SH-SY5Y (cell line): ENCODE measurements around the gene RPS15.

Source experiments
- GATA2 ChIP-seq: IDR thresholded peaks from 2 replicates; pipeline ENCODE4 v1.6.1; 2011; ENCODE audit warnings: mild to moderate bottlenecking, low read depth, low read length
- GATA3 ChIP-seq: IDR thresholded peaks from 2 replicates; pipeline ENCODE4 v1.6.1; 2011; ENCODE audit warnings: low read depth, mild to moderate bottlenecking, low read length, moderate library complexity

The RPS15 gene

DNA sequence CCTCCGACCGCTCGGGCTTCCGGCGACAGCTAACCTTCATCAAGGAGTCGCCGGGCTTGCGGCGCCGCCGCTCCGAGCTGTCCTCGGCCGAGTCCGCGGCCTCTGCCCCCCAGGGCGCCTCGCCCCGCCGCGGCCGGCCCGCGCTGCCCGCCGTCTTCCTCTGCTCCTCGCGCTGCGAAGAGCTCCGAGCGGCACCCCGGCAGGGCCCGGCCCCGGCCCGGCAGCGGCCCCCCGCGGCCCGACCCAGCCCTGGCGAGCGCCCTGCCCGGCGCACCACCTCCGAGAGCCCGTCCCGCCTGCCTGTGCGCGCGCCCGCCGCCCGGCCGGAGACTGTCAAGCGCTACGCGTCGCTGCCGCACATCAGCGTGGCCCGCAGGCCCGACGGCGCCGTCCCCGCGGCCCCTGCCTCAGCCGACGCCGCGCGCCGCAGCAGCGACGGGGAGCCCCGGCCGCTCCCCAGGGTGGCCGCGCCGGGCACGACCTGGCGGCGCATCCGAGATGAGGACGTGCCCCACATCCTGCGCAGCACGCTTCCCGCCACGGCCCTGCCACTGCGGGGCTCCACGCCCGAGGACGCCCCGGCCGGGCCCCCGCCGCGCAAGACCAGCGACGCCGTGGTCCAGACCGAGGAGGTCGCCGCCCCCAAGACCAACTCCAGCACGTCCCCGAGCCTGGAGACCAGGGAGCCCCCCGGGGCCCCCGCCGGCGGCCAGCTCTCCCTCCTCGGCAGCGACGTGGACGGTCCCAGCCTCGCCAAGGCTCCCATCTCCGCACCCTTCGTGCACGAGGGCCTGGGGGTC, 31.3 kb downstream of the RPS15 start:
- no peak for TF ChIP-seq GATA2
- no peak for TF ChIP-seq GATA3

- TF ChIP-seq GATA2 (no peak), GATA3 (no peak)
These were observed 31.8 kb downstream of the RPS15 start for GRCh38 chr19:1470055-1470304.

- TF ChIP-seq GATA3, result no peak
These were observed 32.3 kb downstream of the RPS15 start for GRCh38 chr19:1470305-1471009.

DNA sequence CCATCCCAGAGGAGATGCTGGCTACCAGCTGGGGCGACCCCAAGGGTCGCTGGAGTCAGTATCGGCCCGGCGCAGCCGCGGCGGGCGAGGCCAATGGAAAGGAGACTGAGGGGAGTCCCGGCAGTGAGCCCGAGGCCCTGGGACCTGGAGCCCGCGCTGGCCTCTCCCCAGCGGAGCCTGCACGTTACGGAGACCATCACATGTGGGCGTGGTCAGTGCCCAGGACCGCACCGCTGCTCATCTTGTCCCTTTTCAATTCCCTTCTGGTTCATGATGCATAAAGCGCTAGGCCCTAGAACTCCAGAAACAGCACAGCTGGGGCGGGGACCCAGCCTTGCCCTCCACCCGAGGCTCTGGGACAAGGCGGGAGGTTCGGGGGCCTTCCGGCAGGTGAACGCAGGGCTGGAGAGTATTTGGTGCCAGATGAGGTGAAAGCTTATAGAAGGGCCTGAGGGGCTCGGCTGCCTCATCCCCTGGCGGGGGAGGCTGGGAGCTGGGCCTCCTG, 32.9 kb downstream of the RPS15 start:
- no peak for TF ChIP-seq GATA3
- TF ChIP-seq GATA2, result no peak

GRCh38 chr19:1471515-1472160, 33.4 kb downstream of the RPS15 start:
- TF ChIP-seq GATA3 (no peak), GATA2 (no peak)

GRCh38 chr19:1472231-1473084, 34.3 kb downstream of the RPS15 start:
- TF ChIP-seq GATA2, result no peak
- no peak for TF ChIP-seq GATA3

DNA sequence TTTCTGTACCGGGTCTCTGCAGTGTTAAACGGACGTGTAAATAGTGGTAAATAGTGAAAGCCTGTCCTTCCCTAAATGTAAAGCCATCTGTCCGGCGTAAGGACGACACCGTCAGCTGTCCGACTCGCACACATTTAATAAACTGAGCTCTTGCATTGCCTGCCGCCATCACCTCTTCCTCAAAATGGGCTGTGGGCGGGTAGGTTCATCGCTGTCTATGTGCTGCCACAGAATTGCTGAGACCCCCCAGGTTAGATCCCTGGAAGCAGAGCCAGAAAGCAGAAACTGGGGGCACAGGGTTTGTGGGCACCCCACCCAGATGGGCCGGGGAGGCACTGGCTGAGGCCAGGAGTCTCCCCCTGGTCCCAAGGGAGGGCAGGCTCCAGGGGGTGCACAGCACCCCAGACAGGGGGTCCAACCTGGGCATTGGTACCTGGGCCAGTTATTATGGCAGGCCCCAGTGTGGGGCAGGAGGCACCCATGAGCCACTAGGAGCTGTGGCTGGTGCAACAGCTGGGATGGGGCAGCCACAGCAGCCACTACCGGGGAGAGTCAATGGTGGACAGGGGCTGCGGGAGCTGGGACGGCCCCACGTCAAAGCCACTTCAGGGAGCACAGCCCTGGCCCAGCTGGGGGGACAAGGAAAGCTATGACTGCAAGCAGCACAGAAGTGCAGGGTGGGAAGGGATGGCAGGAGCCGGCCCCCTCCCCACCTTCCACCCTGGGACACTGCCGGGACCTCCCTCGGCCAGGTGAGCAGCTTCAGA, 35.1 kb downstream of the RPS15 start:
- no peak for TF ChIP-seq GATA3
- no peak for TF ChIP-seq GATA2

- TF ChIP-seq GATA3 (no peak), GATA2 (no peak)
These were observed 36.0 kb downstream of the RPS15 start for GRCh38 chr19:1474011-1474764.

GRCh38 chr19:1474765-1475351, 36.7 kb downstream of the RPS15 start:
- no peak for TF ChIP-seq GATA3
- TF ChIP-seq GATA2, result no peak

GRCh38 chr19:1475751-1476437, 37.7 kb downstream of the RPS15 start:
- TF ChIP-seq GATA2 (no peak), GATA3 (no peak)

DNA sequence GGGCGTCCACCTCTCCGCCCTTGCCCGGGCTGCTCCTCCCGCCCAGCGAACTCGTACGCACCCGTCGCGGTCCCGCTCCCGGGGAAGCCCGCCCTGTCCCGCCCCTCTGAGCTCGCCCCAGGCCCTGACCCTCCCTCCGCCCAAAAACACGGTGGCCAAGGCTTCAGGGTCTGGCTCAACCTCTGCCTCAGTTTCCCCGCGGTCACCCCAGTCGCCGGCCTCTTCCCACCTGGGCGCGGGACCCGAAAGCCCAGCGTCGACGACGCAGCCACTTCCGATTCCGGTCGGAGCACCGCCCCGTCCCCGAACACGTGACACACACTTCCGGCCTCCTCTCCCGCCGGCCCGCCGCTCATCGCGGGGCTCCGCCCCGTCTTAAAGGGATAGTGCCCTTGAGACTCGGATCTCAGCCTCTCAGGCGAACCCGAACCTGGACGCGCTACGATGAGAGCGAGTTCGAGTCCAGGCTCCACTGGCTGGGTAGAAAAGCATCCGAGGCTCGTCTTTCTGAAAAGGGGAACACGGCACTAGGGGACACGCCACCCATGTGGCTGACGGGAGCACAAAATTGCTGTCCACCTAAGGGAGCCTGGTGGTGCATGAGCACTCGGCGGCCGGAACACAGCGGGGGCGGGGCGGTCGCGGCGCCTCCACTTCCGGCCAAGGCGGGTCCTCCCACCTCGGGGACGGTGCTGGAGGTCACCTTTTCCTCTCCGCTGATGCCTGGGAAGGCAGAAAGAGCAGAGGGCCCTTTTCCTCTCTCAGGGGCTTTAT, 40.9 kb downstream of the RPS15 start, which contains the start of gene C19orf25:
C19orf25 (minus strand) TSS at position 282 of the 774 bp plus-strand sequence. CDS start 312 bp downstream, outside the sequence.
- no peak for TF ChIP-seq GATA2
